Tibial artery (tissue), 4 donors: ENCODE results near the gene TPT1.
"Not testable (repeated sequence)": the region's sequence is repeated elsewhere in the genome, so short reads cannot be mapped to it uniquely, and the experiment has no call there.

ENCODE experiments used
- DNase-seq, 2 donors: peaks; one replicate each; pipeline ENCODE4 v3.0.0-alpha.2; 2019
- H3K27ac ChIP-seq, 2 donors: fragments of 200-600 bp; sonication (generic) in 1 of 2; 1 replicate in 1 of 2; 2 replicates in 1 of 2; pipeline ENCODE4 v1.5.1; 2018 to 2019; ENCODE audit warnings: mild to moderate bottlenecking in 1 of 2
- H3K27me3 ChIP-seq, 2 donors: fragments of 200-600 bp; sonication (generic) in 1 of 2; one replicate each; pipeline versions ENCODE4 v1.5.1 to v1.6.0; 2016 to 2019
- H3K36me3 ChIP-seq, 3 donors: fragments of 200-600 bp; sonication (generic) in 2 of 3; one replicate each; pipeline ENCODE4 v1.5.1; 2016 to 2019; ENCODE audit warnings: mild to moderate bottlenecking in 2 of 3
- H3K4me1 ChIP-seq, 4 donors: fragments of 200-600 bp; sonication (generic) in 2 of 4; 1 replicate in 3 of 4; 2 replicates in 1 of 4; pipeline ENCODE4 v1.5.1; 2016 to 2019
- H3K4me3 ChIP-seq, 2 donors: fragments of 200-600 bp; sonication (generic) in 1 of 2; 1 replicate in 1 of 2; 2 replicates in 1 of 2; pipeline ENCODE4 v1.5.1; 2018 to 2019; ENCODE audit warnings: mild to moderate bottlenecking in 2 of 2
- H3K9me3 ChIP-seq, 3 donors: fragments of 200-600 bp; sonication (generic) in 1 of 3; one replicate each; pipeline ENCODE4 v1.5.1; 2016 to 2019
- CTCF ChIP-seq, 2 experiments: fragments of 200-600 bp in 1 of 2; fragments of 450-650 bp in 1 of 2; IDR thresholded peaks; one replicate each; pipeline ENCODE4 v1.5.1; 2017 to 2019; ENCODE audit warnings: antibody characterized with exemption in 2 of 2, mild to moderate bottlenecking in 1 of 2, moderate library complexity in 1 of 2
- intact Hi-C: fragments of 100-400 bp; cut with DNase I; formaldehyde crosslinking; loops from one replicate; pipeline ENCODE4 v1.15.0; 2023; ENCODE audit warnings: low total_unique reads

Gene TPT1

DNA sequence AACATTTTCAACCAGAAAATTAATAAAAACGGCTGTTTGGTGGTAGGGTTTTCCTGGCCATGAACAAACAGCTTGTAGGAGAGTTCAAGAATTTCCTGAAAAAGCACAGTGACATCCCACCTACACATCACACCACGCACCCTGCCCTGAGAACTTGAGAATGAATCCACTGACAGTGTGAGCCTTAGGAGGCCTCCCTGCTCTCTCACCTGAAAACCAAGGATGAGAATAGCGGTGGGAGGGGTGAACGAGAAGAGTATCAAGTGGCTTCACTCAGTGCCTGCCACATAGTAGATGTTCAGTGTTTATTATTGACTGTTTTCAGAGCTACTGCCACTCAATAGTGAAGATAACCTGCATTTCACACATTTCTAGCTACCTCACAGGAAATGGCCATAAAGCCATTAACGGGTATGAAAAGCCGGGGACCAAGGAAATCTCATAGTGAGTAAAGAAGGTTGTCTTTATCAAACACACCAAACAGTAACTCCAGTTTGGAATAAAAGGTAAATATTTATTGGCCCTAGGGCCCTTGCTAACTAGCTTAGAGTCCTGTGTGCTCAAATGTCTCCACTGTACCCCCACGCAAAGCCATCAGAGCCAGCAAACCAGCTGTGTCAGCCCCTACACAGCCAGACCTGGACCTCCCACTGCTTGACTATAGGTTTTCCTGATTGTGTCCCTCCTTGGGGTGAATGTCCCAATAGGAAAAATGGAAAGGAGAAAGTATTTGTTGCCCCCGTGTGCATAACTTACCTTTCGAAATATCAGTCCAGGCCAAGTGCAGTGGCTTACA, 40.6 kb downstream of the TPT1 start:
- no peaks in the 10 kb centered on the region for H3K9me3 ChIP-seq
- H3K27me3 ChIP-seq, result peaks cover 0 to 18% of the 10 kb centered on the region in 2 donors
- H3K4me3 ChIP-seq, result no peak overlapping the region
- DNase-seq, result no peak
- no peaks in the 10 kb centered on the region for H3K36me3 ChIP-seq
- no peak overlapping the region for H3K27ac ChIP-seq
- intact Hi-C loops, result no loop called here
- H3K4me1 ChIP-seq, result no peaks in the 10 kb centered on the region
- TF ChIP-seq CTCF (IDR thresholded peaks at IDR 0.05), result no peak

GRCh38 chr13:45299194-45299593, 41.8 kb downstream of the TPT1 start:
- TF ChIP-seq CTCF (IDR thresholded peaks at IDR 0.05), result no peak
- intact Hi-C loops, result no loop called here
- peaks cover 0 to 18% of the 10 kb centered on the region in 2 donors for H3K27me3 ChIP-seq
- no peak overlapping the region for H3K4me3 ChIP-seq
- no peaks in the 10 kb centered on the region for H3K9me3 ChIP-seq
- no peaks in the 10 kb centered on the region for H3K36me3 ChIP-seq
- no peaks in the 10 kb centered on the region for H3K4me1 ChIP-seq
- DNase-seq, result no peak
- H3K27ac ChIP-seq, result no peak overlapping the region

GRCh38 chr13:45298550-45298949, 42.4 kb downstream of the TPT1 start:
- H3K4me1 ChIP-seq, H3K9me3 ChIP-seq, H3K27ac ChIP-seq, H3K4me3 ChIP-seq, DNase-seq, H3K36me3 ChIP-seq, intact Hi-C loops: not testable (repeated sequence)
- H3K27me3 ChIP-seq, result peaks cover 0 to 18% of the 10 kb centered on the region in 2 donors

- H3K36me3 ChIP-seq, result no peaks in the 10 kb centered on the region
- no peak overlapping the region for H3K27ac ChIP-seq
- H3K4me3 ChIP-seq, result no peak overlapping the region
- H3K4me1 ChIP-seq, result no peaks in the 10 kb centered on the region
- H3K27me3 ChIP-seq, result peaks cover 0 to 18% of the 10 kb centered on the region in 2 donors
- TF ChIP-seq CTCF (IDR thresholded peaks at IDR 0.05), result no peak
- no peak for DNase-seq
- H3K9me3 ChIP-seq, result no peaks in the 10 kb centered on the region
- intact Hi-C loops, result no loop called here
These were observed 42.8 kb downstream of the TPT1 start for GRCh38 chr13:45298206-45298505.

GRCh38 chr13:45297456-45298205, 43.4 kb downstream of the TPT1 start:
- Histone ChIP-seq H3K27me3 (peaks cover 0 to 18% of the 10 kb centered on the region in 2 donors), H3K36me3 (no peaks in the 10 kb centered on the region), H3K9me3 (no peaks in the 10 kb centered on the region), H3K4me3 (no peak overlapping the region), H3K4me1 (no peaks in the 10 kb centered on the region), H3K27ac (no peak overlapping the region)
- TF ChIP-seq CTCF (IDR thresholded peaks at IDR 0.05), result no peak
- intact Hi-C loops, result no loop called here
- no peak for DNase-seq

DNA sequence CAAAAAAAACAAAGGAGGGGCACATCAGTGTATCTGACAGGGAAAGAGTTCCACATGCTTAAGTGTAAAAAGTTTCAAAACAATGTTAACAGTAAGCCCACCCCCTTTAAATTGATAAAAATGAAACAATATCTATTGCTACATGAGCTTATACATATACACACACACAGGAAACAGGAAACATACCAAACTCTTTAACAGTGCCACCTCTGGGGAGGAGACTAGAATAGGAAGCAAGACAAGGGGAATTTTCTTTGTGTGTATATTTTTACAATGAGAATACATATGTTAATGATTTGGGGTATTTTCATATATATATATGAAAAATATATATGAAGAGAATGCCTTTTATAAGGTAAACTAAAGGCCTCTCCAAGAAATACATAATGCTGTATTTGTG, 44.7 kb downstream of the TPT1 start:
- Histone ChIP-seq H3K9me3 (no peaks in the 10 kb centered on the region), H3K4me3 (no peak overlapping the region), H3K36me3 (no peaks in the 10 kb centered on the region), H3K27ac (no peak overlapping the region), H3K4me1 (no peaks in the 10 kb centered on the region), H3K27me3 (peaks cover 0 to 10% of the 10 kb centered on the region in 2 donors)
- no peak for TF ChIP-seq CTCF (IDR thresholded peaks at IDR 0.05)
- intact Hi-C loops, result no loop called here
- no peak for DNase-seq
